Prostate gland (tissue), 2 donors: Measurements from ENCODE around the gene XIRP1.

ENCODE experiments used
- CTCF ChIP-seq, 4 experiments: fragments of 200-600 bp in 2 of 4; fragments of 450-650 bp in 2 of 4; sonication (generic) in 2 of 4; IDR thresholded peaks; 1 replicate in 3 of 4; 2 replicates in 1 of 4; pipeline ENCODE4 v1.5.1; 2016 to 2019; ENCODE audit warnings: antibody characterized with exemption in 4 of 4, mild to moderate bottlenecking in 2 of 4, moderate library complexity in 2 of 4
- POLR2AphosphoS5 ChIP-seq: sonication (generic); formaldehyde crosslinking; IDR thresholded peaks from one replicate; pipeline ENCODE4 v1.6.1; 2017; ENCODE audit warnings: antibody characterized with exemption

GRCh38 chr3:39158148-39158715 is 34.2 kb downstream of the XIRP1 start:
- TF ChIP-seq POLR2AphosphoS5 (no peak), CTCF (IDR thresholded peaks at IDR 0.05) (no peak)
